DMS79 (cell line): ENCODE data around the gene PTGER1.

ENCODE experiments used
- DNase-seq: peaks from one replicate; lab custom pipeline; 2025; lab: John Stamatoyannopoulos, UW

Gene PTGER1

GRCh38 chr19:14502334-14503092 lies 27.4 kb upstream of the PTGER1 start:
- no peak for DNase-seq

DNA sequence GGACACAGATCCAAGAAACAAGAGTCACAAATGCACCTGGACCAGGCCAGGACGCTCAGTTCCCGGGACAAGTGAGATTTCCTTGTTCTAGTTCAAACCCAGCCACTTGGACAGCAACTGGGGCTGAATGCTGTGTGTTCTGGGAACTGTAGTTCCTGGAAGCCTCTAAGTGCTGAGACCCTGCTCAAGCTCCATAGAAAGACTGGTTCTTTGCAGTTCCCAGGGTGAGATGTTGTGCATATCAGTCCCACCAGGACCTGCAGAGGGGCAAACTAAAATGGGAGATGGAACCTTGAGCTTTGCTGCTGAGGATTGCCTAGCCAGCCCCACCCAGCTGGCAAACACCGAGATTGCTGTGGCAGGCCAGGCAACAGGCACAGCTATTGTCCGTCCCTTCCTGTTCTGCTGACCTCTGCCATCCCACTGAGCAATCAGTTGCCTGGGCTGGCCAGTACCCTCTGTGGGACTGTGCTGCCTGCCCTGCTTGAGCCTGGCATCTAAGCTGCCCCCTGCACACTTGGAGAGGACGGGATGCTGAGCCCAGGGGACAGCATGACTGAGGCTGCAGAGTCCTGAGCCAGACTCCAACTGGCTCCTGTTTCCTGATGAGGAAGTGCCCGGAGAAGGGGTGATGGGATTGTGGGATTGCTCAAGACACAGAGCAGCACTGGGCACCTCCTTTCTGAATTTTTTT lies 22.2 kb upstream of the PTGER1 start:
- no peak for DNase-seq

DNA sequence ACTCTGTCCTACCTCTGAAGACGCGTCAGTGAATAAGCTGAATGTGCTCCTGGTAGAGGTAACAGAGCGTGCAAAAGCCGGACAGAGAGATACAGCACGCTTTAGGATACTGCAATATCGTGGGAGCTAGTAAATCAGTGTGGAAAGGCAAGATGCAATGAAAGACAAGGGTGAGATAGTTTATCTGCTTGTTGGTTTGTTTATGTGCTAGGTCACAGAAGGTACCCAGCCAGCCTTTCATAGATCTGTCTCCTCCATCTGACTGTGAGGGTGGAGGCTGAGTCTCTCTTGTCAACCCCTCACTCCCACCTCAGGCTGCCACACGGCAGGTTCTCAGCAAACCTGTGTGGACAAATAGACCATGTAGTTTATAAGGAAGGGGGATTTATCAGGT lies 21.7 kb upstream of the PTGER1 start:
- no peak for DNase-seq

- DNase-seq, result peak; percentile 98
These were observed 21.1 kb upstream of the PTGER1 start, which contains the start of gene GIPC1 for GRCh38 chr19:14496029-14496833. Gene GIPC1, minus strand, starts transcription at chr19:14496127. Its CDS starts 13,151 bp downstream, at chr19:14482976.

DNA sequence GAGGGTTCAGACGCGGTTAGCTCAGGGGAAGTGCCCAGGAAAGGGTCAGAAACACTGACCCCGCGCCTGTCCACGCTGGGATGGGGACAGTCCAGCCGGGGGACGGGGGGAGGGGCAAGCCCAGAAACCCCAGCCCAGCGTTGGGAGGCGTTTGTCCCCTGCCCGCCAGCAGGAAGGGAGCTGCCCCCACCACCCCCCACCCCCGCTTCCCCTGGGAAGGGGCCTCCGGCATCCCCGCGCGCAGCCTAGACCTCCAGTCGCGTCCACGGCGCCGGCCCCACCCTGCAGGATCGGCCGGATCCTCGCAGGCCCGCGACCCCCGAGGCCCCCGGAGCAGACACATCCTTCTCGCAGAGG lies 20.5 kb upstream of the PTGER1 start:
- DNase-seq, result no peak

- no peak for DNase-seq
These were observed 19.9 kb upstream of the PTGER1 start for GRCh38 chr19:14494910-14495671.

GRCh38 chr19:14494411-14494810 lies 19.3 kb upstream of the PTGER1 start:
- no peak for DNase-seq

DNA sequence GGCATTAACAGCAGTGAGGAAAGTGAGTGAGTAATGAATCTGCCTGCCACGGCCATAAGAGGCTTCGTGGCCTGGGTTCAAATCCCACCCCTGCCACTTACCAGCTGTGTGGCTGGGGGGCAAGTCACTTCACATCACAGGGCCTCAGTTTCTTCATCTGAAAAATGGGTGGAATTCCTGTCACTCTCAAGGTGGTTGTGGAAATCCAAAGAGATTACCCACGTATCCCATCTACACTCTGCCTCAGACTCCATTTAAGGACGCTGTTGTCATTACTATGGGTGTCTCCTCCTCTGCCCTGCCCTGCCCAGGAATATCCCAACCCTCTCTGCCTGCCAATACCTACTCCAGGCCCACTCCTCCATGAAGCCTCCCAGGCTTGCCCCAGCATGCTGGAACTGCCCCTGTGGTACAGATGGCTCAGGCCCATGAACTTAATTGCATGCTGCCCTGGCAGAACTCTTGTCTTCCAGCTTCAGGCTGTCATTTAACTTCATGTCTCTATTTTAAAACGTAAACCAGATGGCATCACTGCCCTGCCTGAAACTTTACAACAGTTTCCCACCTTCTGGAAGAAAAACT lies 17.7 kb upstream of the PTGER1 start:
- DNase-seq, result no peak

DNA sequence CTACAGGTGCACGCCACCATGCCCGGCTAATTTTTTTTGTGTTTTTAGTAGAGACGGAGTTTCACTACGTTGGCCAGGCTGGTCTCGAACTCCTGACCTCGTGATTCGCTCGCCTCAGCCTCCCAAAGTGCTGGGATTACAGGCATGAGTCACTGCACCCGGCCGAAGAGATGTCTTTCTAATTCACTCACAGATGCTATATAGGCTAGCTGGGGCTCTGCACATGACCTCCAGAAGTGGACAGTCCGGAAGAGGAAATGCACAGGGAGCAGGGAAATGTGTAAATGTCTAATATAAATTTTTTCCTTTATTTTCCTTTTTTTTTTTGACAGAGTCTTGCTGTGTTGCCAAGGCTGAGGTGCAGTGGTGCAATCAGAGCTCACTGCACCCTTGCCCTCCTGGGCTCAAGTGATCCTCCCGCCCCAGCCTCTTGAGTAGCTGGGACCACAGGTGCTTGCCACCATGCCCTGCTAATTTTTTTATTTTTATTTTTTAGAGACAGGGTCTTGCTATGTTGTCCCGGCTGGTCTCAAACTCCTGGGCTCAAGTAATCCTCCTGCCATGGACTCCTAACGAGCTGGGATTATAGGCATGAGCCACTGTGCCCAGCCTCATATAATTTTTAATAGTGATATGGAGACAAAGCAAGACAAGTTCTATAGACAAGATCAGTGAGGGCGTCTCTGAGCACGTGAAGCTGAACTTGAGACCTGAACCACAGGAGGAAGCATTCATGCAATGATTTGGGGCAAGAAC lies 12.4 kb upstream of the PTGER1 start:
- DNase-seq, result no peak

- no peak for DNase-seq
These were observed 7.2 kb upstream of the PTGER1 start for GRCh38 chr19:14482172-14482941.

DNA sequence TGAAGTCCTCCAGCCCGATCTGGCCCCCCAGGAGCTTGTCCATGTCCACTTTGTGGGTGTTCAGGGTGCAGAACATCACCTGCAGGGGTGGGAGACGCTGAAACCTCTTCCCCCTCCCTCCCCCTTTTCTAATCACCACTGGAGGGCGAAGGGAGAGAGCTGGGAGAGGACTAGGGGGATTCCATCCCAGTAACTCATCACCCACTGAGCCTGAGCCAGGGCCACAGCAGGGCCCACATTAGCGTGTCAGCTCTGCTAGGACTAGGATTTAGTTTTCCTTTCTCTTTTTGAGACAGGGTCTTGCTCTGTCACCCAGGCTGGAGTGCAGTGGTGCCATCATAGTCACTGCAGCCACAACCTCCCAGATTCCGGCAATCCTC lies 5.5 kb upstream of the PTGER1 start:
- no peak for DNase-seq

DNA sequence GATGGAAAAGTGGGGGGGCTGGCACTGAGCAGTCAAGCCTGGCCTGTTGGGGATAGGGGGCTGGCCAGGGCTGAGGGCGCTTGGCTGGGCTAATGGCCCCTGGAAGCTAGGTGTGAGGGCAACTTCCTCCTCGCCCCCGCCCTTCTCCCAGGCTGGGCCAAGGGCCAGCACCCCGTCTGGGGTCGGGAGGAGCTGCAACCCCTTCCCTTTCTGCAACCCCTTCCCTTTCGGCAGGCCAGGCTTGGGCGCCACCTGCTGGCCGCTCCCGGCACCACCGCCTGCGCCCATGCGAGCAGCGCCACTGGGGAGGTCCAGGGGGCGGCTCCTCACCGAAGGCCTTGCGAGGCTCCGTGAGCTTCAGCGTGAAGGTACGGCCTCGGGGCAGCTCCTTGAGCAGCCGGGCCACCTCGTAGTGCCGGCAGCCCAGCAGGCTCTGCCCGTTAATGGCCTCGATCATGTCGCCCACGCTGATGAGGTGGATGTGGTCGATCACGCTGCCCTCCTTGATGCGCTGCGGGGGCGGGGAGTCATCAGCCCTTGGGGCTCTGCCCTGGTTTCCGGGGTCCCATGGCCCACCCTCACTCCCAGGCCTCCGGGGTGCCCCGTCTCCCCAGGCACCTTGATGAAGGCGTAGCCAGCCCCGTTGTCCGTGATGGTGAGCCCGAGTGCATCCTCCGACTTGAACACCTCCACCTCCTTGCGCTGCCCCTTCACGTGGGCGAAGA lies 5.0 kb upstream of the PTGER1 start:
- DNase-seq, result no peak

- DNase-seq, result no peak
These were observed 4.3 kb upstream of the PTGER1 start for GRCh38 chr19:14479309-14479974.

DNA sequence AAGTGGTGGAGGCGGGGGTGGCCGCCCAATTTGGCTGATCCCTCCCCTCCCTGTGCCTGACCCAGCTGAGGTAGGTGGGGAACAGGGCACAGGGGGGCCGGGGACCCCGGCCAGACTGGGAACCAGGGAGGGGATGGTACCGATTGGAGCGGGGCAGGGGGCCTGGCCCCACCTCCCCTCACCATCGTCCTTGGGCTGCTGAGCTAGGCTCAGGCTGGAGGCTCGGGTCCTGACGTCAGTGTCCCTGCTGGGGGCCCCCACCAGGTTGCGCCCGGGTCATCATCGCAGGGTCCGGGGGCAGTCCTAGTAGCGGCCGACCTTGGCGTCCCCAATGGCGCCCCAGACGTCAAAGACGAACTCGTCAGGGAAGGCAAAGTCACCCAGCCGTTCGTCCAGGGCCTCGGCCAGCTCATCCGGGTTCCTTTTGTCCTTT lies 3.0 kb upstream of the PTGER1 start:
- no peak for DNase-seq

GRCh38 chr19:14477418-14478112 lies 2.4 kb upstream of the PTGER1 start:
- no peak for DNase-seq

GRCh38 chr19:14476673-14477401 lies 1.7 kb upstream of the PTGER1 start:
- no peak for DNase-seq

DNA sequence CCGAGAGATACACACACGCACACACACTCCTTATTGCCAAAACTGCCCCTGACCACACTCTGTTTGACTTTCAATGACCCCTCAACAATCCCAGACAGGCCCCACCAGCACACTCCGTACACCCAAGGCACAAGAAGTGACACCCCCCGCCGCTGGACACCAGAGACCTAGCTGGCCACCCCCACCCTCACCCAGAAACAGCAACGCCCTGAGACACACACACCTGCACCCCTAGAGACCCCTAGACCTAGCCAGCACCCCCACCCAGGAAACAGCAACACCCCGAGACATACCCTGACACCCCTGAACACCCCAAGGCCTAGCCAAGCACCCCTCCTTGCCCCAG lies 1.1 kb upstream of the PTGER1 start:
- no peak for DNase-seq

DNA sequence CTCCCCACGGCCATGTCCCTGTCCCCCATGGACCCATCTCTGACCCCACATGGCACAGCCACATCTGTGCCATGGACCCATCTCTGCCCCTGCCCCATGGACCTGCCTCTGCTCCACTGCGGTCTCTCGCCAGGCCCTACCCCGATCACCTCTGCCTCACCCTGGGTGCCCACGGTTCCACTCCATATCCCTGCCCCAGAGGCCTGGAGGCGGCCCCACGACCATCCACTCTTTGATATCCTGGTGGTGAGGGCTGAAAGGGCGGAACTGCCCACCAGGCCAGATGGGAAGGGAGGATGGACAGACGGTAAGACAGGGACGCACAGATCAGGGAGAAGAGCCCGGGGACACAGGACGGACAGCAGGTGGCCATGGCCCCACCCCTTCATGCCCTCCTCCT lies 327 bp downstream of the PTGER1 start:
- DNase-seq, result no peak
